ENCODE measurements around the gene NACC2.

NACC2 gene

DNA sequence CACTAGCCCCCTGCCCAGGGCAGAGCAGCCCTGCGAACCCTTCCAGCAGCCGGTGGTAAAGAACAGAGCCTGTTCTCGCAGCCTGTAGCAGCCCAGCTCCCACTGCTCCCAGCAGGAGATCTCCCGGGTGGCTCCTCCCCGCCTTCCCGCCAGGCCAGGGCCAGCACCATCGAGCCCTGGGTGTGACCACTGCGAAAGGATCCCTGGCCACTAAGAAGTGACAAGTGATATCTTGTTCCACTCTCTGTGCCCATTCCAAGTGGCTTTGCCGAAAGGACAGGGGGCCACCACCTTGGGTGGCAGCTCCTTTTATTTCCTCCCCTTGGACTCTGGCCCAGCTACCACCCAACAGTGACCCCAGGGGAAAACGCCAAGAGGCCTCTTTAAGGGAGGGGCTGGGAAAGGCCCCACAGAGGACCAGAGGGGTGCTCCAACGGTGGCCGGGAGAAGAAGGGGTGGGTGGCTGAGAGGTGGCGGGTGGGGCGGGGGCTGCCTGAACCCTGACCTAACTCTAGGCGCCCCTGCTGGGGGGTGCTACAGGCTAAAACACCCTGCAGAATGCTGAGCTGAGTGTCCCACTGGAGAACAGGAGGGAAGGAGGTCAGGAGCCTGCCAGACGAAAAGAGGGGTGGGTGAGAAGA is 1.6 kb downstream of the NACC2 start:
- no peak for DNase-seq (ENCODE audit: low read depth in 2 of 2)

DNA sequence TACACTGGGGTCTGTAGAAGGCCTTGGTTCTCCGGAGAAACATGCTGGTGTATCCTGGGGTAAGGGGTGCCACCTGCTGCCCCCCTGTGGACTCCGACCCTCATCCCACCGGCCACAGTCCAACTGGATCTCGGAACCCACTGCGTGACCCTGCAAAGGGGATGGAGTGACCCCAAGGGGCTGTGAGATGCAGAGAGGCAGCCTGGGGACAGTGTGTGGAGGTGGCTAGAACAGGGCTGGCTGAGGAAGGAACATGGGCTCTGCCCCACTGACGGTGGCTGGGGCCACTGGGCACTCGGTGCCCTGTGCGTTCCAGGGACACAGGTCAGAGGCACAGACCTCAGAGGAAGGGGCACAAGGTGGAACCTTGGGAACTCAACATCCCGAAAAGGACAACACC is 2.3 kb downstream of the NACC2 start:
- no peak for DNase-seq (ENCODE audit: low read depth in 2 of 2)

DNA sequence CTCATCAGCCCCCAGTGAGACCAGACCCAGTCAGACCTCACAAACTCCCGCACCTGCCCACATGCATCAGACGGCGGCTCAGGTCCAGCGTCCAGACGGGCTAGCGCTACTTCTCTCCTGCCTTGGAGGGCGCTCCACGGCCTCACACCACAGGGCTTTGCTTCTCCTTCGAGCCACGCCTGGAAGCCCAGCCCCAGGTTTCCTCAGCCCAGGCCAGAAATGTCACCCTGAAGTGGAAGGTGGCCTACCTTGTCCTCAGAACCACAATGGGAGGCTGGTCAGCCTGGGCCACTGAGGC is 2.8 kb downstream of the NACC2 start:
- no peak for DNase-seq (ENCODE audit: low read depth in 2 of 2)

DNA sequence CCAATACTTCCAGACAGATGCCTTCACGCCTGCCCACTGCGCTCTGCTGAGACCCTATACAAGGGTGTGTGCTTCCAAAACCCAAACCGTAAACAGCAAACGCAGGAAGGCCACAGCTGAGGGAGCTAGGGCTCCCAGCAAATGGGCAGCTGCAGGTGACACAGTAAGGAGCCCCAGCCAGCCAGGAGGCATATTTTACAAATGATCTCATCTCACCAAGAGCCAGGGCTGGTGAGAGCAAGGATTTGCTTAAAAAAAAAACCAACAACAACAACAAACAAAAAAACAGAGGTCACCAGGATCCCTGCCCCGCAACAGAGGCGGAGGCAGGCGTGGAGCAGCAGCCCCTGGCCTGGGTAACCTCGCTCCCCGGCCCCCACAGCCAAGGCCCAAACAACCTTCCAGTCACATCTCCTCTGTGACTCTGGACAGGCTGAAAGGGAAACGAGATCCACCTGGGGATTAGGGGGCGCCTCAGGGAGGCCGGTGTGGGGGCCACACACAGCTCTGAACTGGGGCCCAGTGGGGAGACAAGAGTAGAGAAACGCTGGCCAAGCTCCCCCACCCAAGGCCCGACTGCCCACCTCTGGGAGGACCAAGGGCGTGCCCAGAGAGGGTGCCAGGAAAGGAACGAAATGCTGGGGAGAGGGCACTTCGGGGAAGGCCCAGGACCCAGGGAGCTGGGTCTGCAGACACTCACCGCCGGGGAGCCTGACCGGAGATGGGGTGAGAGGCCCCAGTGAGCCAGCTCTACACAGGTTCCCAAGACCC is 3.3 kb downstream of the NACC2 start:
- DNase-seq (ENCODE audit: low read depth in 2 of 2) = no peak

DNA sequence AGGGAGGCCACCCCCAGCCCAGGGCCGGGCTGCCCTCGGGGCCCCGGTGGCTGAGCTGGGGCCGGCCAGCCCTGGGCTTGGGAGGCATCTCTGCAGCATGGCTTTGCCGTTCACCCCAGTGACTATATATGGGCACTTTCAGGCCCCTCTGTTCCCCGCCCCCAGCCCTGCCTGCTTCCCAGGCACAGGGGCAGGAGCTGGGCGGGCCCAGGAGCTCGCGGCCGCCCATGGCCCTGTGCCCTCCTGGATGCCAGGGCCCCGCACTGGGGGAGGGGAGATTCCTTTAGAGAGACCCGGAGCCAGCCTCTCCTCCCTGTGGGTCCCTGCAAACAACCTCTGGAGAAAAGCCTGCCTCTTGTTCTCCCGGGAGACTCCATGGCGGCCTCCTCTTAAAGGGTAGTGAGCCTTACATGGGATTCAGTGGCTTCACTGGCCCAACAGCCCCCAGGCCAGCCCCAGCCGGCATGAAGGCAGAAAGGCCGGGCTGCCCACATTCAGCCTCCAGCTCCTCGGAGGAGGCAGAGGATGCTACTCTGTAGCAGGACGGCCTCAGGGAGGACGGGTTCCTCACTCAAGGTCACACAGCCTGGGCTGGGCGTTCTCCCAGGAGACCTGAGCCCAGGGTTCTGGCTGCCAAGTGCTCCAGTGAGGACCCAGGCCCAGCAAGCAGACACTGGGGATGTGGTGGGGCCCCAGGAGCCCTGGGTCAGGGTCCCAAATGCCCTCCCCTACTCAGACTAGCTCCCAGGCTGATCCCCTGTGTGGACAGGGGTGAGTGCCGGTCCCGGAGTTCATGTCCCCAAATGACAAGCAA is 4.1 kb downstream of the NACC2 start:
- no peak for DNase-seq (ENCODE audit: low read depth in 2 of 2)

DNA sequence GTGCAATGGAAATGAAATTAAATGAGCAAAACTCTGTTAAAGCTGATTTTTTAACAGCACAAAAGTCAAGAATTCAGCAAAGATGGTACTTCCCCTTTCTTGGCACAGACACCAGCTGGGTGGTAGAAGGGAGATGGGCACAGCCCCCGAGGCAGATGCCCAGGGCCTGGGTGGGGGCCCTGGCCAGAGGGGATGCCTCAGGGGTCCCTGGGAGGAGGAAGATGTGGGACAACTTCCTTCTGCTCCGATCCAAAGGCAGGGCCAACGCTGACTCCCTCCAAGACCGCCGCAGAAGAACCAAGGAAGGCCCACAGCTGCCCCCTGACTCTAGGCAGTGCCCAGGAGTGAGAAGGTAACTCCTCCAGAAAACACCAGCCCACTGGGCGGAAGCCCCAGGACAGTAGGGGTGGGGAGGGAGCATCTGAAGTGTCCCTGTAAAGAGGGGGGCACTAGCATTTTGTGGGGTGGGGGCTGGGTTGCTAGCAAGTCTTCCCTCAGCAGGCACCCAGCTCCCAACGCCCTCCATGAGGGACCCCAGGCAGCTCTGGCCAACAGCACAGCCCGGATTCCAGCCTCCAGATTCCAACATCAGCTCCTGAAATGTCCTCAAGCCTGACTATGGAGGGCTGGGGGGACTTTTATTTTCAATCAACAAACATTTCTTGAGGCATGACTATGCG is 4.9 kb downstream of the NACC2 start:
- no peak for DNase-seq (ENCODE audit: low read depth in 2 of 2)

DNA sequence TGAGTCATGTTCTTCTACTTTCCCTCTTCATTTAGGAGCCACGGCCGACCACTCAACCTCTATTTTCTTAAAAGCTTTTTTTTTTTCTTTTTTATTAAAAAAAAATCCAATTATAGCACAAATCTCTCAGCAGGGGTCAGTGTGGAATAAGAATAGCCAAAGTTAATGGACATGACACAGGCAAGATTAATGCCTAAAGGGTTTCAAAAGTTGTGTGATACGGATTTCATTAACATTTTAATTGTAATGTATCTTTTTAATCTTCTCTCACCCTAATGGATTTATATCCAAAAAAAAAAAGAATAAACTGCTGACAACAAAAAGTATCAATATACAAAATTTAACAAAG is 5.4 kb downstream of the NACC2 start:
- DNase-seq (ENCODE audit: low read depth in 2 of 2) = no peak

DNA sequence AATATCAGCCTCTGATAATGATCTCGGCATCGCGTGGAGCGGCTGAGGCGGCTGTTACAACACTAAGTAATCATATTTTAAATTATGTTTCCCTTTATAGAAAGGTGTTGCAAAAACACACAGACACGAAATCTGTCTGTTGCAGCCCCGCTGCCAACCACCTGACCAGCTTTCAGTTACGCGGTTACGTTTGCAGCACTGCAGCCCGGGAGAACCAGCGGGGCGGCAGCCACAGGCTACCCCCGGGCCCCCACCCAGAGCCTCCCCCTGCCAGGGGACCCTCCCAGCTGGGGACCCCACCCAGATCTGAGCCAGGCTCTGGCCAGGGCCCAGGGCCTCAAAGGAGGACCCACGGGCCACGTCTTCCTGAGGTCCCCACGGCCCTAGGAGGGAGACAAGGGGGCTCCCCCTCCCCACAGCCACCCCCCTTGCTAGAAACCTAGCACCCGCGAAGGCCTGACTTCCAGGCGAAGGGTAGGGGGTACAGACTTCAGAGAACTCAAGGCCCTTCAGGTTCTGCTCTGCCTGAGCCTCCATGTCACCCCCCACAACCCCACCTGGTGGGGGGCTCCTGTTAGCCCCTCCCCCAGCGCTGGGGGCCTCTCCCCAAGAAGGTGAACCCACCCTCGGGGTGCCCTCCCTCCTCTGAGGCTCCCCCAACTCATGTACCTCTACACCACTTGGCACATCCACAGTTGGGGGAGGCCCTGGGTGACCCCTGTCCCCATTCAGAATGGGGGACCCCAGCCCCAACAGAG is 6.0 kb downstream of the NACC2 start:
- DNase-seq (ENCODE audit: low read depth in 2 of 2) = no peak

DNA sequence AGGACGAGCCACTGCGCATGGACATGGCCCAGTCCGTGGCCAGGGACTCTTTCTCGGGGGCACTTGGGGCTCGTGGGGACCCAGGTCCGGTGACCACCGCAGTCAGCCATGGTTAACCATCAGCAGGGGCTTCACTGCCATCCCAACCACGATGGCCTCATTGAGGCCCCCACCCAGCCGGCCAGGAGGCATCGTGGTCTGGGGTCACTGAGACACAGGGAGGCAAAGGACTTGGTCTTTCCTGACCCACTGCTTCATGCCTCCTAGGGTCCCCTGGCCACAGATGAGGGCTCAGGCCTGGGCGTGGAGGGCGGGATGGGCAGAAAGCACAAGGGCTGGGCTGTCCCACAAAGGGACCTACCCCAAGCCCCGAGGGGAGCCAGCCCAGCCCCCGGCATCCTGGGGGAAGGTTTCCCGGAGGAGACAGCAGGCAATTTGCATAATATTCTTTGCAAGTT is 6.6 kb downstream of the NACC2 start:
- no peak for DNase-seq (ENCODE audit: low read depth in 2 of 2)

DNA sequence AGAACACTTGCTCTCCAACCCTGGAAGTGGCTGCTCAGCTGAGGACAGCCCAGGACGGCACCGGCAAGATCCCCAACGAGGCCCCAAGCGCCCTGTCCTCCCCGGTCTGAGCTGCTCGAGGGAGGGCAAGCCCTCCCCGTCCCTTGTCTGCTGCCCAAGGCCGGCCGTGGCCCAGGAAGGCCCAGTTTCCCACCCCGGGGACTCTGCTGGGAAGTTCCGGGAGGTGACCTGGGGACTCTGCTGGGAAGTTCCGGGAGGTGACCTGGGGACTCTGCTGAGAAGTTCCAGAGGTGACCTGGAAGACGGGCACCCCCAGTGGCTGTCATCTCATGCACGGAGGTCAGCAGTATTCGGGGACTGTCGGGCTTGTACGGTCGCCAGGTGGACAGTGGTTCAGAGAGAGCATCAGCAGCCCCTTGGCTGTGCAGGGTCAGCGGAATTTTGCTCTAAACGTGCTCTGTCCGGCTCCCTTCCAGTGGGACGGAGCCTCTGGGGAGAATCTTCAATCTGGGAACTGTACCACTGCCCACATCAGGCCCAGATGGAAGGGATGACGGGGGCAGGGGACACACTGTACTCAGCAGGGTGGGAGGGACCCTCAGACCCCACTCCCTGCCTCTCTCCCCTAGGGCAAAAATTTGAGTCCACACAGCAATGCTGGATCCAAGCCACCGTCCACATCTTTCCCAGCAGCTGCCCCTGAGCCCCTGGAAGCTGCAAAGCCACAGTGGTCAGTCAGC is 7.2 kb downstream of the NACC2 start:
- DNase-seq (ENCODE audit: low read depth in 2 of 2) = no peak

DNA sequence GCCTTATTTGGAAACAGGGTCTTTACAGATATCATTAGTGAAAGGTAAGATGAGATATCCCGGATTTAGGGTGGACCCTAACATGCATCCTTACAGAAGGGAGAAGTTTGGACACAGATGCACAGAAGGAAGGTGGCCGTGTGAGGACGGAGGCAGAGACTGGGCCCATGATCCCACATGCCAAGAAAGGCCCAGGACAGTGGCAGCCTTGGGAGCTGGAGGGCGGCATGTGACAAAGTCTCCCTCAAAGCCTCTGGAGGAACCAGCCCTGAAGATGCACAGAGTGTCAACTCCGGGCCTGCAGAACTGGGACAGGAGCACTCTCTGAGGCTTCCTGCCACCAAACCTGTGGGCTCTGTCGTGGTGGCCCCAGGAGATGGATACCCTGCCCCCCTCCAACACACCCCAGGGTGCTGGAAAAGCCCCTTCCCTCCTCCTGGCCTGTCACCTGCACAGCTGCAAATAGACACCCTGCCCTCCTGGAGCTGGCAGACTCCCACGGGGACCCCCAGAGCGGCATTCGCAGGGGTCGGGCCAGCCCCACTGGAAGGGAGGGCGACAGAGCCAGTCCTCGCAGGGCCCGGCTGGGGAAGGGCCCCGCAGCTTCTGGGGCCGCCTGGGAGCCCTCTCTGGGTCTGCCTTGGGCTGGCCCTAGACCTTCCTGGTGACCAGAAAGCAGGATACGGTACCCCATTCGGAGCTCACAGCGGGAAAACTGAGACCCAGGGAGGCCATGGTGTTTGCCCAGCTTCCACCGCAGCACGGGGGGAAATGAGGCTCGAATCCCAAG is 7.9 kb downstream of the NACC2 start:
- no peak for DNase-seq (ENCODE audit: low read depth in 2 of 2)

DNA sequence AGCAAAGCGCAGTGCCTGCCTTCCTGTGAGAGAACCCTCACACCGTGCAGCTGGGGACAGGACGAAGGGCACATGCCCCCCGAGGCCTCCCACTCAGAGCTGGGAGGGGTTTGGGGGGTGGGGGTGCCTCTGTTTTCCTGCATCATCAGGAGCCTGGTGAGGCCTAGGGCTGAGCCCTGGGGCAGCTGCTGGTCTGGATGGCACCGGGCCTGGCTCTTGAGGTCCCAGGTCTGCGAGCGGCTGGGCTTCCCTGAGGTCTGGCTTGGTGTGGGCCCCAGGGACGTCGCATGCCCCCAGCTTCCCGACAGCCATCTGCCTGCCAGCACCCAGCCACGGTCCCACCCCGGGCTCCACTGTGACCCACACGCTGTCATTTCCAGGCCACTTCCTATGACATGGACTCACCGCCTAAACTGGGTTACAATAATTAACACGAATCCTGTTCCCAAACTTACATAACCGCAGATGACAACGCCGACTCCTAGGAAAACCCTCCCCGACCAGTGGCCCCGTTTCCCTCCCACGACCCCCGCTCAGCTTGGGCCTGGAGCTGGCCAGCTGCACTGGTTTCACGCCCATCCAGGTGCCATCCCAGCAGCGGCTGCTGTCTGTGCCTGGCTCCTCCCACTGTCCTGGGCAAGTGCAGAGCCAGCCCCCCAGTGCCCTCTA is 8.7 kb downstream of the NACC2 start:
- DNase-seq (ENCODE audit: low read depth in 2 of 2) = no peak

DNA sequence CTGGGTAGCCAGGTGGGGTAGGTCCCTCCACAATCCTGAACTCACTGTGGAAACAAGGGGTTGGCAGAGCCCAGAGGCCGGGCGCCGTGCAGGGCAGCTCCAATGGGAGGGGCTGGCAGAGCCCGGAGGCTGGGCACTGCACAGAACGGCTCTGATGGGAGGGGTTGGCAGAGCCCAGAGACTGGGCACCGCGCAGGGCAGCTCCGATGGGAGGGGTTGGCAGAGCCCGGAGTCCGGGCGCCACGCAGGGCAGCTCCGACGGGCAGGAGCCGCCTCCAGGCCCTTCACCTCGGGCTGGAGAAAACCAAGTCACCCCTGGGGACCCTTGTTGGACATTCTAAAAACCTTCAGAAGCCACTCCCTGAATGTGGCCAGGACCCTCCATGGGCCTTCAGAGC is 9.3 kb downstream of the NACC2 start:
- DNase-seq (ENCODE audit: low read depth in 2 of 2) = no peak

DNA sequence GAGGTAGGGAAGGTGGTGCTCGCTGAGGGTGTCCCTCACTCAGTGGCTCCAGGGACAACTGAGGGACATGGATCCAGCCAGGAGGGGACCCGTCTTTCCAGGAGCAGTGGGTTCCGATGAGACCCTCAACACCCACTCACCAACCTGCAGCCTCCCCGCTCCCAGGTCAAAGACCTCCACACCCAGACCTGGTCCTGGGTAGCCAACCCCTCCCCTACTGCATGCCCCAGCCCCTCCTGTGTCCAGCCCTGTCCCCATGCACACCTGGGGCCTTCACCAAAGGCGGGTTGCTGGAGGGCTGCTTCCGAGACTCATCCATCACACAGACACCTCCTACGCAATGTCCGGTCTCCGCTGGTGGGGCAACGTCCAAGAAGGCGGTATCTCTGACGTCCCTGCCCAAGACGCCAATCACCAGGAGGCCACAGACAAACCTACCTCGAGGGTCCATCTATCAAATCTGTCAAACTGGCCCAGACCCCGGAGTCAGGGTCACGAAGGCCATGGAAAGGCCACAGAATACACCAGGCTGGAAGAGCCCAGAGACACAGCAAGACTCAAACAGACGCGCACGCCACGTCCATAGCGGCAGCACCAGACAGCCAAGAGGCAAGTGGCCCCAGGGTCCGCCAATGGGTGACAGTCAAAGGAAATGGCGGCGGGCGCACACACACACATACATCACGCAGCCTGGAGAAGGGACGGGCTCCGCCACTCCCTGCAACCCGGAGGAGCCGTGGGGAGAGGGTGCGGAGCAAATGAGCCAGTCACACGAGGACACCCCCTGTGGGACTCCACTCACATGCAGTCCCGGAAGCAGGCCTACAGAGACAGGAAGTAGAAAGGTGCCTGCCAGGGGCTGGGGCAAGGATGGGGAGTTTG is 10.8 kb downstream of the NACC2 start:
- no peak for DNase-seq (ENCODE audit: low read depth in 2 of 2)

DNA sequence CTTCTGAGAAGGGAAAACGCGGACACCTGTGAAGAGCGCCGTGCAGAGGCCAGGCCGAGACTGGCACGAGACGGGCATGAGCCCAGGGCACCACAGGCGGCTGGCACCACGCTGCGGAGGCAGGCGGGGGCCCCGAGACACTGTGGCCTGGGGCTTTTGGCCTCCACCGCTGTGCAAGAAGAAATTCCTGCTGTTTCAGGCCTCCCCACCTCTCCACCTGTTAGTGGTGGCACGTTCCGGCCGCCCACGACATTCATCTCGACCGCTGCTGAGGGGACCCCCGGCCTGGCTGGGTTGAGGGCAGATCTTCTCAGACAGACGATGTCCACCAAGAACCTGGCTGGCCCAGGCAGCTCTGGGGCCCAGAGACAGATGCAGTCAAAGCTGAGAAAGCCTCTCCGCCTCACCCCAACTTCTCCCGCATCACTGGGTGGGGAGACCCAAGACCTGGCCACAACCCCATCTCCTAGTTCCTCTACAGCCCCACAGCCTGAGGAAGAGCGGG is 11.5 kb downstream of the NACC2 start:
- DNase-seq (ENCODE audit: low read depth in 2 of 2) = no peak

DNA sequence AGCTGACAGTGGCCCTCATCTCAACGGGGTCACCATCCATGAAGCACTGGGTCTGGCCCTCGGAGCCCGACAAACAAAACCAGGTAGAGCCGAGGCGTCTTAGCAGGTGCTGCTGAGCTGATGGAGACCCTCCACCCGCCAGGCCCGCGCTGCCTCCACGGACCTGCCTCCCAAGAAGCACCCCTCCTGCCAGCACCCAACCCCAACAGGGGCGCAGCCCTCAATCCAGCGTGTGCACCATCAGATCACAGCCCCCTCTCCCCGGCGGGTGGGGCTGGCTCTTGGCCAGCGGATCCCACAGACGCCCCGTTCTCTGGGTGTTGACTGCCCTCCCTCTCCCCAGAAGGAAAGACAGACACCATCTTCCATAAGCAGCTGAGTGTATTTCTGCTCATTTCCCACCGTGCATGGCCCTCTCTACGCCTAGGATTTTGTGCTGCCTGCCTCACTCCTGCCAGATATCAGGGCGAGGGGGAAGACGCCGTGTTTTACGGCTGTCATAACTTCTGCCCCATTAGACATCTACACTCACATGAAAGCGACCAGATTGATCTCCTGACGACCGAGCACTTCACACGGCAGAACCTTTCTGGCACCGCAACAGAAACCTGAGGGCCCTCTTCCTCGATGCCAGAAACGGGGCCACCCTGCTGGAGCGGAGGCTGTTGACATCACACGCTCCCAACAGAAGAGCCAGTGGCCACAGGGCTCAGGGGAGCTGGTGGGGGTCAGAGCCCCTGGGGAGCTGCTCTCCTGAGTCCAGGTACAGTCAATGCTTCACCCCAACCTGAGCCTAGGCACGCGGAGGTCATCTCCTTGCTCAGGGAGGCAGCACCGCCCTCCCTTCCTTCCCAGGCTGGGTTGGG is 12.4 kb downstream of the NACC2 start:
- no peak for DNase-seq (ENCODE audit: low read depth in 2 of 2)

DNA sequence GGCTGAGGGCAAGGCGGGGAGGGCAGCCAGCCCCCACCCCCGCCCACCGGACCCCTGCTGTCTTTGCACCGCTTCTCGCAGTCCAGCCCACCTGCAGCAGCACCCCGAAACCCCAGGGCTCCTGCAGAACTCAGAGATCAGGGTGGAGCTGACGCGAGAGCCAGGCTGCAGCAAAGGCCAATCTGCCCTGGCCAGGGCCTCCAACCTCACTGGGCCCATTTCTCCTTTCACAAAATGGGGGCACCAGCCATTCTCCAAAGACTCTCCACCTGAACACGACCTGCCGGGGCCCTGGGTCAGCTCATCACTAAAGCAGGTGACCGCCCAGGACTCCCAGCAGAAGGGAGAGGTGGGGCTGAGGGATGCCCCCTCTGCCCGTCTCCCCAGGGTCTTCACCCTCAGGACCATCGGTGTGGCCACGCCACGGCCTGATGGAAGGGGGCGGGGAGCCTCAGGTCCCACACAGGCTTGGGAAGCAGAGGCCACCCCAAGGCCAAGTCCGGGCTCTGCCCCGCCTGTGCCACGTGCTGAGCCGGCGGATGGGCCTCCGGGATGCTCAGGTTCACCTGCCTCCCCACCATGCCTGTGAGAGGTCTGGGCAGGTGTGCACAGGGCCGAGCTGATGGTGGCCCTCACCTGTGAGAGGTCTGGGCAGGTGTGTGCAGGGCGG is 13.1 kb downstream of the NACC2 start:
- no peak for DNase-seq (ENCODE audit: low read depth in 2 of 2)
